GM19468 (cell line): ENCODE data around the gene TNS1.

Experiments used
- ATAC-seq: cut with Tn5 transposase; IDR thresholded peaks from one replicate; pipeline ENCODE4 v1.9.1; 2021; ENCODE audit warnings: mild to moderate bottlenecking, moderate library complexity, moderate number of reproducible peaks; ENCODE audit not compliant: unreplicated experiment; ENCODE audit errors: extremely low read depth

The TNS1 gene

DNA sequence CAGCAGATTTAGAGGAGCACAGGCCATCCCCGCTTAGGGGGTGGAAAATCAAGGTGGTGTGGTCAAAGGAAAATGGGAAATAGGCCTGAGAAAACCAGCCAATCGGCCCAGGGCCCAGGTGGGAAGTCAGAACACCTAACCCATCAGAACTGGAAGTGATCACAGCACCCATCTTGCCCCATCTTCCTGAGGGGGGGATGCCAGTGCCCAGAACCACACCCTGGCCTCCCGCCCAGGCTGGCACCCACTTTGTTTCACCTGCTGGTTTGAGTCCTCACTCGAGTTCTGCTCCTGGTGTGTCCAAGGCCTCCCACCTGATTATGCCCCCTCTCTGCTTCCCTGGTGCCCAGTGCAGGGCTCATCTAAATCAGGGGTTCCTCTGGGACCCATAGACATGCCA, 174.5 kb downstream of the TNS1 start:
- no peak for ATAC-seq

GRCh38 chr2:217827430-217828201, 175.2 kb downstream of the TNS1 start:
- ATAC-seq = no peak

- no peak for ATAC-seq
Observed at GRCh38 chr2:217826991-217827390, 175.8 kb downstream of the TNS1 start.

DNA sequence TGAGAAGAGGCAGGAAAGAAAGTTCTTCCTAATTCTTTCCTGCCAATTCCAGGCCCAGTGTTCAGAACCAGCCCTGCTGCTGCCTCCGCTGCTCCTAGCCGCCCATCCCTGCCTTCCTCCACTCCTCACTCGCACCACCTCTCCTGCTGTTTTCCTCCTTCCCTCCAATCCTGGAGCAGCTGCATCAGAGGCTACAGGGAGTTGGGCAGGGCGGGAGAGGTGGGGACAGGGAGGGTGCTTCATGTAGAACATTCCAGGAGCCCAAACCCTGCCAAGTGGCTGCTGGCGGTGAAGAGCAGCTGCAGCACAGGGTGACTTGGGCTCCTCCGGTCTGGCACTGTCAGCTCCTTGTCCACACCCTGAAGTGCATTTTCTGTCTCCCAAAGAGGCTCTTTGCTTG, 176.3 kb downstream of the TNS1 start:
- ATAC-seq = no peak

DNA sequence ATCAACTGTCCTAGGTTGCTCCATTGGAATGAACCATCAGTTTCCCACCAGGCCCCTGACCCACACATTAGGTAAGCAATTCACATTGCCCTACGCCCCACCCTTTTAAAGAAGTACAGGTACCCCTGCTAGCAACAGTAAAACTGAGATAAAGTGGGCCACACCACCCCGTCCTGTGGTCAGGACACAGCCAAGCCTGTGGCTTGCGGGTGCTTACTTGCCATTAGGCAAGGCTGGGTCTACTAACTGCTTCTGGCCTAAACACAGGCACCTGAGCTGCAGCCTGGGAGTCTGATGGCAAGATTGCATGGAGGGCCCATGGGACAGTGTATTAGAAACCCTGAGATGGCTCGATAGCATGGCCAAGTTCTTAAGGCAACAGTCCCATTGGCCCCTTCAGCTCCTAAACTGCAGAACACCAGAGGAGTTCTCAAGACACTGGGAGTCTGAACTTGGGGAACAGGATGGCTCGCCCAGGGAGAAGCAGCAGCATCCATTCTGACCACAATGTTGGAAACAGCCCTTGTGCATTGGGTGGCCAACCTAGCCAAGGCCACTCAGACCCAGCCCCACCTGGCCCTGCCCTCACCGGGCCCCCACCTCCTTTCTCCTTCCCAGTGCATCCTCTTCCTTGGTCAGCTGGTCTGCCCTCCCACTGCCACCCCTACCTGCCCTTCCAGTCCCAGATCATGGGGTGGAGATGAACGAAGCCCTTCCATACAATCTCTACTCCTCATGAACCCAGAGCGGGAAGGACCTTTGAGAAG, 177.1 kb downstream of the TNS1 start:
- no peak for ATAC-seq

GRCh38 chr2:217824223-217824622, 178.6 kb downstream of the TNS1 start:
- ATAC-seq = no peak

GRCh38 chr2:217823626-217824025, 179.2 kb downstream of the TNS1 start:
- no peak for ATAC-seq

DNA sequence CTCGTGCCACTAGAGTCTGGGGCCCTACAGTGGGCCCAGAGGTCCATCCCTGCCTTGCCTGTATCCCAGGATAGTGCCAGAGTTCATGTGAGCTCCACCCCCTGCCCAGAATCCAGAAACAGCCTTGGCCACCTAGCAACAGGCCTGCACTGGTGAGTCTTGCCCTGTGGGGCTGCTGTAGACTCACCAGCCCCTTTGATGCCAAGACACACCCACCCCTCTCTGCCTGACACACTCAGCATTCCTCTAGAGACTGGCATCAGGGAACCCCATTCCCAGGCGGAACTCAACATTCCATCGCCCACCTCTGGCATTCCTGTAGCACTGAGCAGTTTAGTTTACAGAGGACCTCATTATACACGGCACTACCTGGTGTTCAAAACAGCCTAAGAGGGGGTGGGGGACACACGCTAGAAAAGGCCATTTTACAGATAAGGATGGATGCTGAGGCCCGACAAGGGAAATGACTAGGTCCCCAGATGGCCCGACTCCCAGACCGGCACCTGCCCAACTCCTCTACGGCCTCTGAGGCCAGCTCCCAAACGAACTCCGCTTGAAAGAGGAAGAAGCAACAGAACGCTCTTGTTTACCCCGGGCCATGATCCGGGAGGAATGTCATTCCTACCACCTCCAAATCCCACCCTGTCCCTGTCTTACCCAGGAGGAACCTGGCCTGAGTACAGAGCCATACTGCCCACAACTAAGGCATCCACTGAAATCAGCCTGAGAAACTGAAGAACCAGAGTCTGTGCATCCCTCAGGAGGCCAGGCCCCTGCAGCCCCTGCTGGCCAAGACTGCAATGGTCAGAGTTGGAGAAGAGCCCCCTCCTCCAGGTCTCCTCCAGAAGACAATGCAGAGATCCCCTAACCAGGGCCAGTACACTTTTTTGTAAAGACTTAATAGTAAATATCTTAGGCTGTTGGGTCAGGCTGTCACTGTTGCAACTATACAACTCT, 180.2 kb downstream of the TNS1 start:
- no peak for ATAC-seq

GRCh38 chr2:217821536-217822147, 181.2 kb downstream of the TNS1 start:
- no peak for ATAC-seq

DNA sequence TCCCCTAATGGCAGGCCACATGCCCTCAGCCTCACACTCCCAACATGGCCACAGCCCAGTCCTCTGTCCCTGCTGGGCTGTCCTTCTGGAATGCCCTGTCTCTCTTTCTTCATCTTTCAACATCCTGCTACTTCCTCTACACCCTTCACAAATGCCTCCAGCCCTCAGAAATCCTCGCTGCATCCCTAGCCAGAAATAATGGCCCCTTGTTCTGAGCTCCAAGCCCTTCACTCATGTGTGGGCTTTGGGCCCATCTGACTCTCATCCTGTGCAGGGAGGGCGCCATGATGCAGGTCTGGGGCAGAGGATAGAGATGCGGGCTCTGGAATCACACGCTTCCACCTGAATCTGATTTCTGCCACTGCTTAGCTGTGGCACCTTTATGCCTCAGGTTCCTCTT, 181.9 kb downstream of the TNS1 start:
- ATAC-seq = no peak

DNA sequence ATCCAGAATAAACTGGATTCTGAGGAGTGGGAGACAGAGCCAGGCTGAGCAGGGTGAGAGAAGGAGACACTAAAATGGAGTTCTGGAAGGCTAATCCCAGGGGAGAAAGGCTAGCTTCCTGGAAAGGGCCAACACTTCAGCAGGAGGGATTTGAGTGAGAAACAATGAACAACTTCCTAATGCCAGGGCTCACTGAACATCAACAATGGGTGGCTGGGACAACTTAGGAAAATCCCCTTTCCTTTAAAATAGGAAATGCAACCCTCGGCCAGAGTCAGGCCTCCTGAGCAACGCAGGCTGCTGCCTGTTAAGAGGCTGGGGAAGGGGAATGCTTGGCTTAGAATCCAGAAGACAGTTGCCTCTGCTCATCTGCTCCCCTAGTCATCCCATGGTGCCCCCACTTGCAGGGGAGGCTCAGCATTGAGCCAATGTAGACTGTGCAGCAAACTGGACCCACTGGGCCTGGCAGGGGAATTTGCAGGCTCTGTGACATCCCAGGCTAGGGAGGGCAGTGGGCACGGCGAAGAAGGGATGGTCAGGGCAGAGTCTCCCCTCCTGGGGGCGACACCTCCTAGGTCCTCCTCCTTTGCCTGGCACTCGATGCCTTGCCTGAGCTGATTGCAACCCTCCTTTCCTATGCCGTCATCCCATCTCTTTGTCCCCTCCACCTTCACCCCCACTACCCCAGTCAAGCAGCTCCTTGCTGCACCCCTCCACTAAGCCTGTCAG, 182.5 kb downstream of the TNS1 start:
- ATAC-seq = no peak

GRCh38 chr2:217818293-217818850, 184.4 kb downstream of the TNS1 start:
- ATAC-seq = no peak

- no peak for ATAC-seq
Observed at GRCh38 chr2:217817466-217818292, 185.1 kb downstream of the TNS1 start.

DNA sequence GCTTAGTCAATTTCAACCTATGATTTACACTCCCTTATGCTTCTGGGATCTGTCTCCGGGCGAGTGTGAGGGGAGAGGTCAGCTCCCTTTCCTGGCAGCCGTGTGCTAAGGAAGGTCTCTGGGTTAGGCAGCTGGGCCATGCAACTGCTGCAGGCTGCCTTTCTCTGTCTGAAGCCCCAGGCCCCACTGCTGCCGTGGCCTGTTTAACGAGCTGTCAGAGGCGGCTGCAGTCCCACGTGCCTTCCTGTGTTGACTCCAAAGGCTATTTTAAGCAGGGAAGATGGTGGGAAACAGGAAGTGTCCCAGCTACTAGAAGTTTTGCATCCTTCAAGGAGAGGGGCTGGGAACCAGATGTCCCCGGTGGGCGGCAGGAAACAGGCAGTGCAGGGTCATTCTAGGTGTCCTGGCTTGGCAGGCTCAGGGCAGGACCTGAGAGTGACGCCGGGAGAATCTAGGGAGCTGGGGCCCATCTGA, 186.4 kb downstream of the TNS1 start:
- ATAC-seq = no peak

DNA sequence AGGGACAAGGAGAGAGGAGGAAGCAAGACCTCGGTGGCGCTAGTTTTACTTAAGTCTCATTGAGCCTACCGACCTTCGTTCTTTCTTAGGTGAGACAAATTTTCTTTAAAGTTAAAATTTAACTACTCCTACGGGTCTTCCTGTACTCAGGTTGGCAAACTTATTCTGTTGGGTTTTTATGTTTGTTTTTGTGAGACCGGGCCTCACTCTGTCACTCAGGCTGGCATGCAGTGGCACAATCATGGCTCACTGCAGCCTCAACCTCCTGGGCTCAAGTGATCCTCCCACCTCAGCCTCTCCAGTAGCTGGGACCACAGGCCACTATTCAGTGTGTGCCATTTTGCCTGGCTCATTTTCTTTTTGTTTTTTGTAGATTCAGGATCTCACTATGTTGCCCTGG, 189.0 kb downstream of the TNS1 start:
- no peak for ATAC-seq

GRCh38 chr2:217812170-217812569, 190.6 kb downstream of the TNS1 start:
- no peak for ATAC-seq

DNA sequence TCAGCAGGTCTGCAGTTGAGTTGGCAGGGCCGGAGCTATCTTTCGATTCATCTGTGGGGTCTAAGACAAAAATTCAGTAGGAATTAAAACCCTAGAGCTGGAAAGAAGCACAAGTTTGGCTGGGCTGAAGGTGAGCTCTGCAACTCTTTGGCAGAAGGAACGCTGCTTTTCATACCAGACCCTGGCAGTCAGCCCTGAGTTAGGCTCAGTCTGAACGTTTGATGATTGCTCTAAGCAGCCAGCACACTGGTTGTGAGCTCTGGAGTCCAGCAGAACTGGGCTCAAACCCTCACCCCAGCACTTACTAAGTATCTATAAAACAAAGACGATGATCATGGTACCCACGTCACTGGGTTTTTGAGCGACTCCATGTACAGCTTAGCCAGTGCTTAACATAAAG, 192.5 kb downstream of the TNS1 start:
- no peak for ATAC-seq

DNA sequence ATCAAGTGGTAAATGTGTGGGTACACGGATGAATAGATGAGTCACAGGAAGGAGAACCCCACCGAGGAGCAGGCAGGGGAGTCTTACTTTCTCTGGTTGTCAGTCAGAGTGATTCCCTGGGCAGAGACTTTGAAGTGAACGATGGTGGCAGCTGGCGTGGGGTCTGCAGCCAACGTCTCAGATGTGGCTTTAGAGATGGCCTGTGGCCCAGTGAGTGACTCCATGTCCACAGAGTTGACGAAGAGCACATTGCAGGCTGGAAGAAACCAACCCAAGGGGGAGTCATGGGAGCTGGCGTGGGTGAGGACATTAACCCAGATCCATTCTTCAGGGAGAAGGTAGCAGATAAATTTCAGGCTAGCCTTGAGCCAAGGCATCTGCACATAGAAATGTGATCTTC, 193.1 kb downstream of the TNS1 start:
- ATAC-seq = no peak
